HL-60 (cell line): ENCODE measurements around the gene KLF9.

Experiments
- POLR2AphosphoS5 ChIP-seq: IDR thresholded peaks from 2 replicates; pipeline ENCODE4 v1.6.1; 2012; ENCODE audit warnings: low read depth
- SPI1 ChIP-seq: IDR thresholded peaks from 2 replicates; pipeline ENCODE4 v1.6.1; 2012; ENCODE audit warnings: low read depth, mild to moderate bottlenecking, borderline replicate concordance
- TF ChIP-seq, protein P1 (sequence below): IDR thresholded peaks from one replicate; pipeline ENCODE4 v1.5.1; 2011; ENCODE audit warnings: low read length, control low read depth, inconsistent platforms; ENCODE audit not compliant: insufficient read depth
- TF ChIP-seq, protein P2 (sequence below): IDR thresholded peaks from 2 replicates; pipeline ENCODE4 v1.6.1; 2012; ENCODE audit warnings: low read depth; ENCODE audit not compliant: insufficient replicate concordance

DNA sequence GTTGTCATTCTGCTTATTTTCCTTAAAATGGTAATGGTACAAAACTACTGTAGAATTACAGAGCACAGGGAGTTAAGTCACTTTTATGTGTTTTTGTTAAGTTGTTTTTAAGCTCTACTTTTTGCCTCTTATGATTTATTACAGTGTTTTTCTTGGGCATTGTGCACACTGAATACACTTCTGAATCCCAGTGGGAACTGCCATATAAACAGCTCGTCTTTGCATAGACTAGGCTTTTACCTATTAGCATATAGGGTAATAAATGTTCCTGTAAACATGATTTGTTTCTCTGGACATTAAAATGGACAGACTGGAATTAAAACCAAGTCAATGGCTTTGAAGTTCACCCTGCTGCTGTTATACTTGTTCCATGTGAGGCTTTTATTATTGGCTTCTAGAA, 12.2 kb downstream of the KLF9 start:
- TF ChIP-seq SPI1 (no peak), POLR2AphosphoS5 (no peak)
- TF ChIP-seq, protein P1, sequence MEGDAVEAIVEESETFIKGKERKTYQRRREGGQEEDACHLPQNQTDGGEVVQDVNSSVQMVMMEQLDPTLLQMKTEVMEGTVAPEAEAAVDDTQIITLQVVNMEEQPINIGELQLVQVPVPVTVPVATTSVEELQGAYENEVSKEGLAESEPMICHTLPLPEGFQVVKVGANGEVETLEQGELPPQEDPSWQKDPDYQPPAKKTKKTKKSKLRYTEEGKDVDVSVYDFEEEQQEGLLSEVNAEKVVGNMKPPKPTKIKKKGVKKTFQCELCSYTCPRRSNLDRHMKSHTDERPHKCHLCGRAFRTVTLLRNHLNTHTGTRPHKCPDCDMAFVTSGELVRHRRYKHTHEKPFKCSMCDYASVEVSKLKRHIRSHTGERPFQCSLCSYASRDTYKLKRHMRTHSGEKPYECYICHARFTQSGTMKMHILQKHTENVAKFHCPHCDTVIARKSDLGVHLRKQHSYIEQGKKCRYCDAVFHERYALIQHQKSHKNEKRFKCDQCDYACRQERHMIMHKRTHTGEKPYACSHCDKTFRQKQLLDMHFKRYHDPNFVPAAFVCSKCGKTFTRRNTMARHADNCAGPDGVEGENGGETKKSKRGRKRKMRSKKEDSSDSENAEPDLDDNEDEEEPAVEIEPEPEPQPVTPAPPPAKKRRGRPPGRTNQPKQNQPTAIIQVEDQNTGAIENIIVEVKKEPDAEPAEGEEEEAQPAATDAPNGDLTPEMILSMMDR: no peak
- TF ChIP-seq, protein P2, sequence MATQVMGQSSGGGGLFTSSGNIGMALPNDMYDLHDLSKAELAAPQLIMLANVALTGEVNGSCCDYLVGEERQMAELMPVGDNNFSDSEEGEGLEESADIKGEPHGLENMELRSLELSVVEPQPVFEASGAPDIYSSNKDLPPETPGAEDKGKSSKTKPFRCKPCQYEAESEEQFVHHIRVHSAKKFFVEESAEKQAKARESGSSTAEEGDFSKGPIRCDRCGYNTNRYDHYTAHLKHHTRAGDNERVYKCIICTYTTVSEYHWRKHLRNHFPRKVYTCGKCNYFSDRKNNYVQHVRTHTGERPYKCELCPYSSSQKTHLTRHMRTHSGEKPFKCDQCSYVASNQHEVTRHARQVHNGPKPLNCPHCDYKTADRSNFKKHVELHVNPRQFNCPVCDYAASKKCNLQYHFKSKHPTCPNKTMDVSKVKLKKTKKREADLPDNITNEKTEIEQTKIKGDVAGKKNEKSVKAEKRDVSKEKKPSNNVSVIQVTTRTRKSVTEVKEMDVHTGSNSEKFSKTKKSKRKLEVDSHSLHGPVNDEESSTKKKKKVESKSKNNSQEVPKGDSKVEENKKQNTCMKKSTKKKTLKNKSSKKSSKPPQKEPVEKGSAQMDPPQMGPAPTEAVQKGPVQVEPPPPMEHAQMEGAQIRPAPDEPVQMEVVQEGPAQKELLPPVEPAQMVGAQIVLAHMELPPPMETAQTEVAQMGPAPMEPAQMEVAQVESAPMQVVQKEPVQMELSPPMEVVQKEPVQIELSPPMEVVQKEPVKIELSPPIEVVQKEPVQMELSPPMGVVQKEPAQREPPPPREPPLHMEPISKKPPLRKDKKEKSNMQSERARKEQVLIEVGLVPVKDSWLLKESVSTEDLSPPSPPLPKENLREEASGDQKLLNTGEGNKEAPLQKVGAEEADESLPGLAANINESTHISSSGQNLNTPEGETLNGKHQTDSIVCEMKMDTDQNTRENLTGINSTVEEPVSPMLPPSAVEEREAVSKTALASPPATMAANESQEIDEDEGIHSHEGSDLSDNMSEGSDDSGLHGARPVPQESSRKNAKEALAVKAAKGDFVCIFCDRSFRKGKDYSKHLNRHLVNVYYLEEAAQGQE: no peak
